ENCODE results near the gene KCNIP4.

The KCNIP4 gene

GRCh38 chr4:21155367-21155766, 793.2 kb downstream of the KCNIP4 start:
- no peak for DNase-seq

GRCh38 chr4:21139327-21139726, 809.2 kb downstream of the KCNIP4 start:
- no peak for DNase-seq

- no peak for DNase-seq
Observed at GRCh38 chr4:21136051-21136630, 812.4 kb downstream of the KCNIP4 start.

GRCh38 chr4:21134994-21135393, 813.6 kb downstream of the KCNIP4 start:
- no peak for DNase-seq

GRCh38 chr4:21130606-21131005, 818.0 kb downstream of the KCNIP4 start:
- DNase-seq, result no peak

GRCh38 chr4:21126014-21126512, 822.5 kb downstream of the KCNIP4 start:
- no peak for DNase-seq

GRCh38 chr4:21118301-21118700, 830.3 kb downstream of the KCNIP4 start:
- no peak for DNase-seq

GRCh38 chr4:21117541-21118180, 830.9 kb downstream of the KCNIP4 start:
- no peak for DNase-seq

GRCh38 chr4:21113496-21114223, 834.9 kb downstream of the KCNIP4 start:
- DNase-seq, result no peak

- DNase-seq, result no peak
Observed at GRCh38 chr4:21102667-21103066, 845.9 kb downstream of the KCNIP4 start.

GRCh38 chr4:21097865-21098264, 850.7 kb downstream of the KCNIP4 start:
- DNase-seq, result no peak

GRCh38 chr4:21097026-21097425, 851.5 kb downstream of the KCNIP4 start:
- no peak for DNase-seq

GRCh38 chr4:21092531-21092930, 856.0 kb downstream of the KCNIP4 start:
- no peak for DNase-seq

GRCh38 chr4:21090094-21090666, 858.4 kb downstream of the KCNIP4 start:
- DNase-seq, result no peak

GRCh38 chr4:21083413-21083812, 865.2 kb downstream of the KCNIP4 start:
- DNase-seq, result no peak

GRCh38 chr4:21077967-21078366, 870.6 kb downstream of the KCNIP4 start:
- no peak for DNase-seq

GRCh38 chr4:21067351-21067750, 881.2 kb downstream of the KCNIP4 start:
- DNase-seq, result no peak

GRCh38 chr4:21061902-21062301, 886.7 kb downstream of the KCNIP4 start:
- DNase-seq, result no peak

GRCh38 chr4:21046141-21046540, 902.4 kb downstream of the KCNIP4 start:
- DNase-seq, result no peak

- DNase-seq, result no peak
Observed at GRCh38 chr4:21045119-21045518, 903.5 kb downstream of the KCNIP4 start.

GRCh38 chr4:21041708-21042107, 906.9 kb downstream of the KCNIP4 start:
- no peak for DNase-seq

- no peak for DNase-seq
Observed at GRCh38 chr4:21034728-21035127, 913.8 kb downstream of the KCNIP4 start.

GRCh38 chr4:21032089-21032645, 916.4 kb downstream of the KCNIP4 start:
- no peak for DNase-seq
